ENCODE data around the gene CAPN12.
A peak's percentile ranks its signal among the peaks of the same experiment; 100 is the strongest.

DNA sequence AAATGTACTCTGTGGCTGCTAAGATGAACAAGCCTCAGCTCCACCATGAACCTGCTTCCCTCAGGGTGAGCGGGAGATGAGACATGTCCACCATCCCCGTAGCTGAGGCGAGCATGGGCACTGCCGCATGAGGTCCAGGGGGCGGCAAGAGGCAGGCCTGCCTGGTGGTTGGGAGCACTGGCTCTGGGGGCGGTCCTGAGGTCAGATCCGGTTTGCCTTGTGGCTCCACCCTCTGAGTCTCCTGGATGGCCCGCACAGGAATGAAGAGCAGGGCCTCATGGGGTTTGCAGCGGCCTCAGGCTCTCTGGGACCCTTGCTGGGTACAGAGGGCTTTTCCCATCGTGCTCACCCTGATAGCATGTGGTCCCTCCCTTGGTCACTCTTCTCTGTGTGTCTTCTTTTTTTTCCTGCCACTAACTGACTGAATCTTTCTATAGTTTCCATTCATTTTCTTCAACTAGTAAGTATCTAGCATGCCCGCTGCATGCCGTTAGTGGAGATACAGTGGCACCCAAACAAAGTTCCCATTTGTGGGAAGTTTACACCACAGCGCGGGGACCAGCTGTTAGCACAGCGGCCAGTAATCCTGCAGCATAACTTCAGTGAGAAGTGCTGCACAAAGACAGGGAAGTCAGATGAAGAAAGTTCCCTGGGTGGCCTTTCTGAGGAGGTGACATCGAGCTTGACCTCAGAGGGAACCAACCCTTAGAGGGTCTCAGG, 37.3 kb downstream of the CAPN12 start:
- TF ChIP-seq, protein P1, sequence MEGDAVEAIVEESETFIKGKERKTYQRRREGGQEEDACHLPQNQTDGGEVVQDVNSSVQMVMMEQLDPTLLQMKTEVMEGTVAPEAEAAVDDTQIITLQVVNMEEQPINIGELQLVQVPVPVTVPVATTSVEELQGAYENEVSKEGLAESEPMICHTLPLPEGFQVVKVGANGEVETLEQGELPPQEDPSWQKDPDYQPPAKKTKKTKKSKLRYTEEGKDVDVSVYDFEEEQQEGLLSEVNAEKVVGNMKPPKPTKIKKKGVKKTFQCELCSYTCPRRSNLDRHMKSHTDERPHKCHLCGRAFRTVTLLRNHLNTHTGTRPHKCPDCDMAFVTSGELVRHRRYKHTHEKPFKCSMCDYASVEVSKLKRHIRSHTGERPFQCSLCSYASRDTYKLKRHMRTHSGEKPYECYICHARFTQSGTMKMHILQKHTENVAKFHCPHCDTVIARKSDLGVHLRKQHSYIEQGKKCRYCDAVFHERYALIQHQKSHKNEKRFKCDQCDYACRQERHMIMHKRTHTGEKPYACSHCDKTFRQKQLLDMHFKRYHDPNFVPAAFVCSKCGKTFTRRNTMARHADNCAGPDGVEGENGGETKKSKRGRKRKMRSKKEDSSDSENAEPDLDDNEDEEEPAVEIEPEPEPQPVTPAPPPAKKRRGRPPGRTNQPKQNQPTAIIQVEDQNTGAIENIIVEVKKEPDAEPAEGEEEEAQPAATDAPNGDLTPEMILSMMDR (IDR thresholded peaks at IDR 0.05): no peak
- no peak for TF ChIP-seq RARB (CRISPR knock-in tag; IDR thresholded peaks at IDR 0.05)
- peak; percentile 18; the same call in 1 of the 2 replicates for TF ChIP-seq POLR2A (IDR thresholded peaks at IDR 0.05; ENCODE audit: low read length)
- TF ChIP-seq, protein P2, sequence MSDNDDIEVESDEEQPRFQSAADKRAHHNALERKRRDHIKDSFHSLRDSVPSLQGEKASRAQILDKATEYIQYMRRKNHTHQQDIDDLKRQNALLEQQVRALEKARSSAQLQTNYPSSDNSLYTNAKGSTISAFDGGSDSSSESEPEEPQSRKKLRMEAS (IDR thresholded peaks at IDR 0.05): peak; percentile 7; the same call in 1 of the 2 replicates
- TF ChIP-seq SMC3 (IDR thresholded peaks at IDR 0.05): no peak
